Measurements from ENCODE around the gene SHISA9. TPM values are rescaled to one million over a fixed set of nuclear protein-coding genes. Genes with fewer than 3 reads are reported as not detected.

The SHISA9 gene
- total RNA-seq, 1 experiment from 2014 or later, result not detected

GRCh38 chr16:12901204-12901596, 198 bp upstream of the SHISA9 start:
- H3K4me3 ChIP-seq (ENCODE audit: low read length), result no peak overlapping the region
- DNase-seq, result no peak
- no peaks in the 10 kb centered on the region for H3K36me3 ChIP-seq (ENCODE audit: insufficient read depth, low read length)
- no peak overlapping the region for H2AFZ ChIP-seq (ENCODE audit: low read length)
- H3K9me2 ChIP-seq (replicated peaks; ENCODE audit: insufficient read depth, low read length), result no peaks in the 10 kb centered on the region
- H3K9ac ChIP-seq (ENCODE audit: low read length), result no peak overlapping the region
- H3K27me3 ChIP-seq (ENCODE audit: low read length), result no peaks in the 10 kb centered on the region
- no peaks in the 10 kb centered on the region for H3K79me2 ChIP-seq (ENCODE audit: low read length)
- H3K4me2 ChIP-seq (ENCODE audit: low read depth, low read length, poor library complexity, severe bottlenecking), result no peak overlapping the region
- H3K27ac ChIP-seq (ENCODE audit: low read length), result no peak overlapping the region
- no peaks in the 10 kb centered on the region for H4K20me1 ChIP-seq (ENCODE audit: insufficient read depth, low read depth, low read length)
- no peaks in the 10 kb centered on the region for H3K4me1 ChIP-seq (ENCODE audit: low read length)
- no peaks in the 10 kb centered on the region for H3K9me3 ChIP-seq (ENCODE audit: low read length)

GRCh38 chr16:12902511-12903372, 1.3 kb downstream of the SHISA9 start:
- no peak overlapping the region for H3K9ac ChIP-seq (ENCODE audit: low read length)
- no peaks in the 10 kb centered on the region for H3K9me2 ChIP-seq (replicated peaks; ENCODE audit: insufficient read depth, low read length)
- H3K4me3 ChIP-seq (ENCODE audit: low read length), result no peak overlapping the region
- H4K20me1 ChIP-seq (ENCODE audit: insufficient read depth, low read depth, low read length), result no peaks in the 10 kb centered on the region
- no peaks in the 10 kb centered on the region for H3K9me3 ChIP-seq (ENCODE audit: low read length)
- H3K27ac ChIP-seq (ENCODE audit: low read length), result no peak overlapping the region
- no peaks in the 10 kb centered on the region for H3K36me3 ChIP-seq (ENCODE audit: insufficient read depth, low read length)
- no peak for DNase-seq
- H3K27me3 ChIP-seq (ENCODE audit: low read length), result no peaks in the 10 kb centered on the region
- H3K4me2 ChIP-seq (ENCODE audit: low read depth, low read length, poor library complexity, severe bottlenecking), result no peak overlapping the region
- no peaks in the 10 kb centered on the region for H3K4me1 ChIP-seq (ENCODE audit: low read length)
- no peak overlapping the region for H2AFZ ChIP-seq (ENCODE audit: low read length)
- no peaks in the 10 kb centered on the region for H3K79me2 ChIP-seq (ENCODE audit: low read length)

GRCh38 chr16:12903407-12904328, 2.3 kb downstream of the SHISA9 start:
- H3K4me2 ChIP-seq (ENCODE audit: low read depth, low read length, poor library complexity, severe bottlenecking), result no peak overlapping the region
- no peaks in the 10 kb centered on the region for H3K36me3 ChIP-seq (ENCODE audit: insufficient read depth, low read length)
- H3K9me3 ChIP-seq (ENCODE audit: low read length), result no peaks in the 10 kb centered on the region
- no peak for DNase-seq
- H4K20me1 ChIP-seq (ENCODE audit: insufficient read depth, low read depth, low read length), result no peaks in the 10 kb centered on the region
- no peaks in the 10 kb centered on the region for H3K79me2 ChIP-seq (ENCODE audit: low read length)
- no peak overlapping the region for H3K4me3 ChIP-seq (ENCODE audit: low read length)
- no peaks in the 10 kb centered on the region for H3K27me3 ChIP-seq (ENCODE audit: low read length)
- H3K9me2 ChIP-seq (replicated peaks; ENCODE audit: insufficient read depth, low read length), result no peaks in the 10 kb centered on the region
- no peaks in the 10 kb centered on the region for H3K4me1 ChIP-seq (ENCODE audit: low read length)
- H2AFZ ChIP-seq (ENCODE audit: low read length), result no peak overlapping the region
- H3K27ac ChIP-seq (ENCODE audit: low read length), result no peak overlapping the region
- H3K9ac ChIP-seq (ENCODE audit: low read length), result no peak overlapping the region

GRCh38 chr16:12904329-12904671, 2.9 kb downstream of the SHISA9 start:
- H3K4me2 ChIP-seq (ENCODE audit: low read depth, low read length, poor library complexity, severe bottlenecking), result no peak overlapping the region
- no peaks in the 10 kb centered on the region for H3K9me2 ChIP-seq (replicated peaks; ENCODE audit: insufficient read depth, low read length)
- H4K20me1 ChIP-seq (ENCODE audit: insufficient read depth, low read depth, low read length), result no peaks in the 10 kb centered on the region
- no peaks in the 10 kb centered on the region for H3K4me1 ChIP-seq (ENCODE audit: low read length)
- H3K9me3 ChIP-seq (ENCODE audit: low read length), result no peaks in the 10 kb centered on the region
- no peak overlapping the region for H2AFZ ChIP-seq (ENCODE audit: low read length)
- no peaks in the 10 kb centered on the region for H3K36me3 ChIP-seq (ENCODE audit: insufficient read depth, low read length)
- H3K79me2 ChIP-seq (ENCODE audit: low read length), result no peaks in the 10 kb centered on the region
- DNase-seq, result no peak
- no peak overlapping the region for H3K27ac ChIP-seq (ENCODE audit: low read length)
- no peak overlapping the region for H3K9ac ChIP-seq (ENCODE audit: low read length)
- H3K4me3 ChIP-seq (ENCODE audit: low read length), result no peak overlapping the region
- no peaks in the 10 kb centered on the region for H3K27me3 ChIP-seq (ENCODE audit: low read length)

- no peaks in the 10 kb centered on the region for H4K20me1 ChIP-seq (ENCODE audit: insufficient read depth, low read depth, low read length)
These were observed 4.9 kb downstream of the SHISA9 start for GRCh38 chr16:12906271-12906670.

GRCh38 chr16:12906765-12907516, 5.5 kb downstream of the SHISA9 start:
- Histone ChIP-seq H3K9ac (ENCODE audit: low read length) (no peak overlapping the region), H2AFZ (ENCODE audit: low read length) (no peak overlapping the region), H3K27me3 (ENCODE audit: low read length) (no peaks in the 10 kb centered on the region), H3K4me1 (ENCODE audit: low read length) (no peaks in the 10 kb centered on the region), H3K27ac (ENCODE audit: low read length) (no peak overlapping the region), H3K36me3 (ENCODE audit: insufficient read depth, low read length) (no peaks in the 10 kb centered on the region), H4K20me1 (ENCODE audit: insufficient read depth, low read depth, low read length) (no peaks in the 10 kb centered on the region), H3K9me2 (replicated peaks; ENCODE audit: insufficient read depth, low read length) (no peaks in the 10 kb centered on the region), H3K79me2 (ENCODE audit: low read length) (no peaks in the 10 kb centered on the region), H3K9me3 (ENCODE audit: low read length) (no peaks in the 10 kb centered on the region), H3K4me2 (ENCODE audit: low read depth, low read length, poor library complexity, severe bottlenecking) (no peak overlapping the region), H3K4me3 (ENCODE audit: low read length) (no peak overlapping the region)
- DNase-seq, result no peak

More at GRCh38 chr16:12906271-12906670, 4.9 kb downstream of the SHISA9 start:
- Histone ChIP-seq H3K27me3 (ENCODE audit: low read length) (no peaks in the 10 kb centered on the region), H3K36me3 (ENCODE audit: insufficient read depth, low read length) (no peaks in the 10 kb centered on the region), H2AFZ (ENCODE audit: low read length) (no peak overlapping the region), H3K4me2 (ENCODE audit: low read depth, low read length, poor library complexity, severe bottlenecking) (no peak overlapping the region), H3K9ac (ENCODE audit: low read length) (no peak overlapping the region), H3K4me1 (ENCODE audit: low read length) (no peaks in the 10 kb centered on the region), H3K9me3 (ENCODE audit: low read length) (no peaks in the 10 kb centered on the region), H3K79me2 (ENCODE audit: low read length) (no peaks in the 10 kb centered on the region), H3K4me3 (ENCODE audit: low read length) (no peak overlapping the region), H3K9me2 (replicated peaks; ENCODE audit: insufficient read depth, low read length) (no peaks in the 10 kb centered on the region), H3K27ac (ENCODE audit: low read length) (no peak overlapping the region)
- no peak for DNase-seq

- no peaks in the 10 kb centered on the region for H3K79me2 ChIP-seq (ENCODE audit: low read length)
- no peak overlapping the region for H2AFZ ChIP-seq (ENCODE audit: low read length)
- H3K36me3 ChIP-seq (ENCODE audit: insufficient read depth, low read length), result no peaks in the 10 kb centered on the region
- no peaks in the 10 kb centered on the region for H3K4me1 ChIP-seq (ENCODE audit: low read length)
- no peaks in the 10 kb centered on the region for H3K27me3 ChIP-seq (ENCODE audit: low read length)
- H3K9me2 ChIP-seq (replicated peaks; ENCODE audit: insufficient read depth, low read length), result no peaks in the 10 kb centered on the region
- no peaks in the 10 kb centered on the region for H4K20me1 ChIP-seq (ENCODE audit: insufficient read depth, low read depth, low read length)
- H3K27ac ChIP-seq (ENCODE audit: low read length), result no peak overlapping the region
- H3K4me2 ChIP-seq (ENCODE audit: low read depth, low read length, poor library complexity, severe bottlenecking), result no peak overlapping the region
- no peak overlapping the region for H3K9ac ChIP-seq (ENCODE audit: low read length)
- H3K9me3 ChIP-seq (ENCODE audit: low read length), result no peaks in the 10 kb centered on the region
- H3K4me3 ChIP-seq (ENCODE audit: low read length), result no peak overlapping the region
- DNase-seq, result peak; percentile 52
These were observed 6.4 kb downstream of the SHISA9 start for GRCh38 chr16:12907670-12908233.

Measured in Karpas-422 (cell line).